CD14-positive monocyte (primary cell): ENCODE measurements around the gene OGFOD2. TPM values are rescaled to one million over a fixed set of nuclear protein-coding genes. Genes with fewer than 3 reads are reported as not detected.

ENCODE experiments used
- DNase-seq, 3 donors: peaks; one replicate each; pipeline ENCODE4 v3.0.0-alpha.2; 2011 to 2022
- H2AFZ ChIP-seq: 2 replicates; pipeline ENCODE4 v1.6.0; 2012; ENCODE audit warnings: mild to moderate bottlenecking, low read depth, low read length, inconsistent platforms; ENCODE audit not compliant: insufficient read depth, poor library complexity, severe bottlenecking
- H3K27ac ChIP-seq, 2 donors: 1 replicate in 1 of 2; 2 replicates in 1 of 2; pipeline ENCODE4 v1.5.1; 2012 to 2013; ENCODE audit warnings: low read length in 2 of 2, control low read depth in 1 of 2, inconsistent platforms in 1 of 2, low read depth in 1 of 2, mild to moderate bottlenecking in 1 of 2
- H3K27me3 ChIP-seq, 2 donors: one replicate each; pipeline versions ENCODE4 v1.6.0 to v1.6.1; 2011 to 2013; ENCODE audit warnings: low read length in 2 of 2; ENCODE audit not compliant: control insufficient read depth in 2 of 2, insufficient read depth in 2 of 2
- H3K36me3 ChIP-seq, 2 donors: replicated peaks in 1 of 2; 1 replicate in 1 of 2; 2 replicates in 1 of 2; pipeline versions ENCODE4 v1.5.1 to v1.6.1; 2012 to 2013; ENCODE audit warnings: low read length in 2 of 2, control low read depth in 1 of 2, inconsistent platforms in 1 of 2, mild to moderate bottlenecking in 1 of 2; ENCODE audit not compliant: insufficient read depth in 2 of 2, control insufficient read depth in 1 of 2
- H3K4me1 ChIP-seq, 2 donors: 1 replicate in 1 of 2; 2 replicates in 1 of 2; pipeline versions ENCODE4 v1.5.1 to v1.6.1; 2012 to 2013; ENCODE audit warnings: low read length in 2 of 2, control low read depth in 1 of 2, inconsistent platforms in 1 of 2, mild to moderate bottlenecking in 1 of 2, moderate library complexity in 1 of 2; ENCODE audit not compliant: insufficient read depth in 2 of 2, control insufficient read depth in 1 of 2
- H3K4me2 ChIP-seq: replicated peaks from 2 replicates; pipeline ENCODE3; 2012; ENCODE audit warnings: low read length, moderate library complexity, mild to moderate bottlenecking; ENCODE audit not compliant: poor library complexity, severe bottlenecking; ENCODE audit errors: extremely low read depth
- H3K4me3 ChIP-seq, 3 experiments: fragments of 200-600 bp in 1 of 3; sonication (generic) in 1 of 3; replicated peaks in 1 of 3; 1 replicate in 2 of 3; 2 replicates in 1 of 3; pipeline ENCODE4 v1.5.1; 2011 to 2013; ENCODE audit warnings: low read length in 3 of 3, mild to moderate bottlenecking in 3 of 3, control low read depth in 2 of 3, low read depth in 2 of 3, inconsistent platforms in 1 of 3, moderate library complexity in 1 of 3
- H3K79me2 ChIP-seq: 2 replicates; pipeline ENCODE4 v1.6.0; 2012; ENCODE audit warnings: mild to moderate bottlenecking, control low read depth, inconsistent platforms, low read length, moderate library complexity; ENCODE audit not compliant: insufficient read depth
- H3K9ac ChIP-seq: 2 replicates; pipeline ENCODE4 v1.6.0; 2017; ENCODE audit warnings: low read length, mild to moderate bottlenecking; ENCODE audit not compliant: insufficient read depth, poor library complexity, severe bottlenecking
- H3K9me3 ChIP-seq, 2 donors: replicated peaks in 1 of 2; 1 replicate in 1 of 2; 2 replicates in 1 of 2; pipeline versions ENCODE4 v1.5.1 to v1.6.1; 2012 to 2013; ENCODE audit warnings: low read length in 2 of 2, control low read depth in 1 of 2; ENCODE audit not compliant: control insufficient read depth in 1 of 2, insufficient read depth in 1 of 2
- H4K20me1 ChIP-seq: 2 replicates; pipeline ENCODE4 v1.6.0; 2012; ENCODE audit warnings: mild to moderate bottlenecking, low read length, control low read depth, moderate library complexity; ENCODE audit not compliant: insufficient read depth
- H3K27ac Mint-ChIP-seq, 7 donors: one replicate each; pipeline ENCODE4 v1.8.0; 2020; ENCODE audit warnings: mild to moderate bottlenecking in 7 of 7, mixed read lengths in 7 of 7, moderate library complexity in 6 of 7, inconsistent platforms in 2 of 7
- H3K27me3 Mint-ChIP-seq, 3 donors: one replicate each; pipeline ENCODE4 v1.8.0; 2021 to 2022; ENCODE audit warnings: low read depth in 3 of 3, mild to moderate bottlenecking in 3 of 3, mixed read lengths in 3 of 3, moderate library complexity in 3 of 3, inconsistent platforms in 1 of 3
- H3K36me3 Mint-ChIP-seq, 2 donors: one replicate each; pipeline ENCODE4 v1.8.0; 2020; ENCODE audit warnings: mixed read lengths in 2 of 2, inconsistent platforms in 1 of 2, mild to moderate bottlenecking in 1 of 2
- H3K4me1 Mint-ChIP-seq: one replicate; pipeline ENCODE4 v1.8.0; 2020; ENCODE audit warnings: mild to moderate bottlenecking, mixed read lengths
- H3K4me3 Mint-ChIP-seq, 2 donors: one replicate each; pipeline ENCODE4 v1.8.0; 2020; ENCODE audit warnings: mild to moderate bottlenecking in 2 of 2, mixed read lengths in 2 of 2, moderate library complexity in 1 of 2
- H3K9me3 Mint-ChIP-seq, 7 donors: one replicate each; pipeline ENCODE4 v1.8.0; 2020 to 2022; ENCODE audit warnings: mixed read lengths in 7 of 7, mild to moderate bottlenecking in 6 of 7, moderate library complexity in 6 of 7, inconsistent platforms in 2 of 7
- CTCF ChIP-seq: fragments of 200-600 bp; IDR thresholded peaks from one replicate; pipeline ENCODE4 v1.8.0; 2022; ENCODE audit warnings: antibody characterized with exemption, mild to moderate bottlenecking
- WGBS: methylation state at CpG from one replicate; pipeline ENCODE4 v1.1.5; 2013; ENCODE audit warnings: missing lambda C conversion rate; ENCODE audit not compliant: insufficient coverage; 5-methylcytosine and 5-hydroxymethylcytosine counted together
- intact Hi-C, 2 donors: fragments of 100-400 bp; cut with micrococcal nuclease; formaldehyde crosslinking; loops; one replicate each; pipeline versions ENCODE4 v1.15.0 to v1.15.1; 2023
- polyA plus RNA-seq, 3 donors: library from polyadenylated mRNA; depleted of rRNA in 1 of 3; unstranded in 2 of 3; stranded (reverse) in 1 of 3; fragments of 300-500 nt in 2 of 3; fragments of >200 nt in 1 of 3; fragmentation: Illumina TruSeq in 2 of 3; gene quantifications; 1 replicate in 2 of 3; 2 replicates in 1 of 3; pipeline ENCODE4 v1.2.3, GENCODE V29; 2012 to 2021

OGFOD2 gene
- polyA plus RNA-seq, 3 donors, result 13.0 to 30.3 (median 13.6) TPM

DNA sequence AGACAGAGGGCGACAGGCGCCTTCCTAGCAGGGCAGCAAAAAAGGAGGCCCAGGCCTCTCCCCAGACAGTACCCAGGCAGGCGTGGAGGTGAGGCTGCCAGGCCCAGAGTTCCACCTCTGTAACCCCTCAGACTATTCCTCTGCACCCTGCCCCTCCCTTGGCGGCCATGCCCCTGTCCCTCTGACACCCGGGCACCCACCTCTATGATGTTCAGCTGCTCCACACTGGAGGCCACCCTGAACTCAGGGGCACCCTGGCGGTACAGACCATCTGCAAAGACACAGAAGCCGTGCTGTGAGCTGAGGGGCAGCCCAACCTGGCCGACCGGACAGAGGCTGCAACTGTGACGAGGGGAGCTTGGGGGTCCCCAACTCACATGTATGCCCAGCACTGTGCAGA lies 25.5 kb downstream of the OGFOD2 start:
- Histone ChIP-seq H3K27me3 (no peaks in the 10 kb centered on the region), H2AFZ (no peak overlapping the region), H3K36me3 (no peaks in the 10 kb centered on the region), H3K4me2 (no peak overlapping the region), H3K4me1 (no peaks in the 10 kb centered on the region), H3K4me3 (no peak overlapping the region), H3K9ac (no peak overlapping the region), H3K27ac (no peak overlapping the region), H4K20me1 (no peaks in the 10 kb centered on the region), H3K9me3 (no peaks in the 10 kb centered on the region), H3K79me2 (no peaks in the 10 kb centered on the region)
- Mint-ChIP-seq H3K9me3 (no peaks in the 10 kb centered on the region), H3K36me3 (no peaks in the 10 kb centered on the region), H3K27me3 (peaks cover 0 to 7% (median 2%) of the 10 kb centered on the region in 3 donors), H3K4me1 (no peaks in the 10 kb centered on the region), H3K4me3 (no peak overlapping the region), H3K27ac (no peak overlapping the region)
- no peak for DNase-seq
- intact Hi-C loops, result no loop called here
- 95% methylated on average over 8 of the region's 10 CpGs for WGBS
- TF ChIP-seq CTCF, result no peak

DNA sequence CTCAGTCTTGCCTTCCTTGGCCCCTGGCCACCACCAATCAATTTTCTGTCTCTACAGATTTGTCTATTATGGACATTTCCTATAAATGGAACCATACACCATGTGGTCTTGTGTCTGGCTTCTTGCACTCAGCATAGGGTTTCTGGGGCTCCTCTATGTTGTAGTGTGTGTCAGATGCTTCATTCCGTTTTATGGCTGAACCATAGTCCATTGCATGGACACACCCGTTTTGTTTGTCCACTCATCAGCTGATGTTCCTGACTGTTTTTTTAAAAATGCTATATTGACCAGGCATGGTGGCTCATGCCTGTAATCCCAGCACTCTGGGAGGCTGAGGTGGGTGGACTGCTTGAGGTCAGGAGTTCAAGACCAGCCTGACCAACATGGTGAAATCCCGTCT lies 26.4 kb downstream of the OGFOD2 start:
- Mint-ChIP-seq H3K4me3 (no peak overlapping the region), H3K4me1 (no peaks in the 10 kb centered on the region), H3K36me3 (no peaks in the 10 kb centered on the region), H3K27me3 (peaks cover 0 to 7% (median 2%) of the 10 kb centered on the region in 3 donors), H3K9me3 (no peaks in the 10 kb centered on the region), H3K27ac (no peak overlapping the region)
- Histone ChIP-seq H3K27ac (no peak overlapping the region), H3K9ac (no peak overlapping the region), H3K4me1 (no peaks in the 10 kb centered on the region), H2AFZ (no peak overlapping the region), H4K20me1 (no peaks in the 10 kb centered on the region), H3K4me3 (no peak overlapping the region), H3K4me2 (no peak overlapping the region), H3K27me3 (no peaks in the 10 kb centered on the region), H3K79me2 (no peaks in the 10 kb centered on the region), H3K36me3 (no peaks in the 10 kb centered on the region), H3K9me3 (no peaks in the 10 kb centered on the region)
- WGBS, result no CpG with 5 or more reads among the region's 3 CpGs
- no peak for TF ChIP-seq CTCF
- intact Hi-C loops, result no loop called here
- DNase-seq, result no peak
